Measurements from ENCODE around the gene METTL22. TPM values are rescaled to one million over a fixed set of nuclear protein-coding genes. Genes with fewer than 3 reads are reported as not detected.

The METTL22 gene
- polyA plus RNA-seq, 1 donor from 2014 or later, result 51.3 TPM

- no peak overlapping the region for H2AFZ ChIP-seq (ENCODE audit: low read depth, low read length)
- H3K36me3 ChIP-seq (ENCODE audit: insufficient read depth, low read length), result no peaks in the 10 kb centered on the region
- TF ChIP-seq EZH2 (IDR thresholded peaks at IDR 0.05; ENCODE audit: borderline replicate concordance, insufficient read depth, low read length, poor library complexity, severe bottlenecking), result no peak
- no peak for TF ChIP-seq SMC3 (conservative IDR thresholded peaks at IDR 0.05; ENCODE audit: poor library complexity)
- no peak for TF ChIP-seq TAF1 (IDR thresholded peaks at IDR 0.05; ENCODE audit: low read depth)
- no peak for TF ChIP-seq MXI1 (conservative IDR thresholded peaks at IDR 0.05; ENCODE audit: poor library complexity, severe bottlenecking)
- TF ChIP-seq CTCF (IDR thresholded peaks at IDR 0.05; ENCODE audit: poor library complexity, severe bottlenecking), result no peak
- no peak for TF ChIP-seq RAD21 (conservative IDR thresholded peaks at IDR 0.05)
- no peak for TF ChIP-seq REST (IDR thresholded peaks at IDR 0.05; ENCODE audit: borderline replicate concordance)
- no peak for TF ChIP-seq POLR2AphosphoS5 (IDR thresholded peaks at IDR 0.05)
- TF ChIP-seq EP300 (conservative IDR thresholded peaks at IDR 0.05; ENCODE audit: poor library complexity, severe bottlenecking), result no peak
- no peak overlapping the region for H3K9ac ChIP-seq (ENCODE audit: low read length)
- H3K79me2 ChIP-seq (replicated peaks; ENCODE audit: insufficient read depth, low read length), result no peaks in the 10 kb centered on the region
- H4K20me1 ChIP-seq (ENCODE audit: insufficient read depth), result no peaks in the 10 kb centered on the region
- H3K4me2 ChIP-seq (ENCODE audit: low read length), result no peak overlapping the region
- no peak overlapping the region for H3K27ac ChIP-seq (ENCODE audit: low read length)
- no peaks in the 10 kb centered on the region for H3F3A ChIP-seq (ENCODE audit: insufficient read depth, low read length, poor library complexity, severe bottlenecking)
- H3K27me3 ChIP-seq (ENCODE audit: insufficient read depth, low read depth, low read length), result peaks cover 2% of the 10 kb centered on the region
- no peaks in the 10 kb centered on the region for H3K9me3 ChIP-seq (ENCODE audit: low read length)
- H3K9me2 ChIP-seq (ENCODE audit: insufficient read depth, low read length), result no peaks in the 10 kb centered on the region
- no peak overlapping the region for H3K4me3 ChIP-seq (ENCODE audit: low read length)
These were observed 24.9 kb upstream of the METTL22 start for GRCh38 chr16:8596581-8596980.

GRCh38 chr16:8600144-8600775, 21.2 kb upstream of the METTL22 start:
- H3K9me2 ChIP-seq (ENCODE audit: insufficient read depth, low read length), result no peaks in the 10 kb centered on the region

More at GRCh38 chr16:8600144-8600775, 21.2 kb upstream of the METTL22 start:
- Histone ChIP-seq H3F3A (ENCODE audit: insufficient read depth, low read length, poor library complexity, severe bottlenecking) (no peaks in the 10 kb centered on the region), H3K4me3 (ENCODE audit: low read length) (no peak overlapping the region), H3K9me3 (ENCODE audit: low read length) (no peaks in the 10 kb centered on the region), H3K36me3 (ENCODE audit: insufficient read depth, low read length) (no peaks in the 10 kb centered on the region), H3K27ac (ENCODE audit: low read length) (no peak overlapping the region), H3K4me2 (ENCODE audit: low read length) (no peak overlapping the region), H3K27me3 (ENCODE audit: insufficient read depth, low read depth, low read length) (no peaks in the 10 kb centered on the region), H3K79me2 (replicated peaks; ENCODE audit: insufficient read depth, low read length) (no peaks in the 10 kb centered on the region), H4K20me1 (ENCODE audit: insufficient read depth) (no peaks in the 10 kb centered on the region), H3K9ac (ENCODE audit: low read length) (no peak overlapping the region), H2AFZ (ENCODE audit: low read depth, low read length) (no peak overlapping the region)
- TF ChIP-seq EP300 (conservative IDR thresholded peaks at IDR 0.05; ENCODE audit: poor library complexity, severe bottlenecking), result no peak
- no peak for TF ChIP-seq RAD21 (conservative IDR thresholded peaks at IDR 0.05)
- no peak for TF ChIP-seq EZH2 (IDR thresholded peaks at IDR 0.05; ENCODE audit: borderline replicate concordance, insufficient read depth, low read length, poor library complexity, severe bottlenecking)
- no peak for TF ChIP-seq TAF1 (IDR thresholded peaks at IDR 0.05; ENCODE audit: low read depth)
- TF ChIP-seq CTCF (IDR thresholded peaks at IDR 0.05; ENCODE audit: poor library complexity, severe bottlenecking), result no peak
